HEK293 (cell line): ENCODE data around the gene EDIL3.
A peak's percentile ranks its signal among the peaks of the same experiment; 100 is the strongest.

ENCODE experiments used
- EGR2 ChIP-seq: fragments of 450-650 bp; formaldehyde crosslinking; IDR thresholded peaks from 2 replicates; pipeline ENCODE4 v1.5.1; 2016; ENCODE audit warnings: low read depth, missing biosample characterization, missing genetic modification characterization
- GLIS1 ChIP-seq: fragments of 450-650 bp; formaldehyde crosslinking; IDR thresholded peaks from 2 replicates; pipeline ENCODE4 v1.5.1; 2016; ENCODE audit warnings: missing biosample characterization, missing genetic modification characterization
- OSR2 ChIP-seq: fragments of 450-650 bp; formaldehyde crosslinking; IDR thresholded peaks from 2 replicates; pipeline ENCODE4 v1.5.1; 2016; ENCODE audit warnings: missing biosample characterization, missing genetic modification characterization
- SETDB1 ChIP-seq: IDR thresholded peaks from one replicate; pipeline ENCODE4 v1.6.1; 2017; ENCODE audit warnings: mild to moderate bottlenecking, low read length, moderate library complexity, mixed read lengths; ENCODE audit not compliant: insufficient read length
- SP7 ChIP-seq: fragments of 450-650 bp; formaldehyde crosslinking; IDR thresholded peaks from 2 replicates; pipeline ENCODE4 v1.5.1; 2016; ENCODE audit warnings: missing biosample characterization, missing genetic modification characterization
- WT1 ChIP-seq: fragments of 450-650 bp; formaldehyde crosslinking; IDR thresholded peaks from 2 replicates; pipeline ENCODE4 v1.5.1; 2016; ENCODE audit warnings: missing biosample characterization, missing genetic modification characterization
- YY2 ChIP-seq: fragments of 450-650 bp; formaldehyde crosslinking; IDR thresholded peaks from 2 replicates; pipeline ENCODE4 v1.5.1; 2016; ENCODE audit warnings: missing biosample characterization, missing genetic modification characterization
- ZFP37 ChIP-seq: fragments of 450-650 bp; formaldehyde crosslinking; IDR thresholded peaks from 2 replicates; pipeline ENCODE4 v1.5.1; 2016; ENCODE audit warnings: missing biosample characterization, missing genetic modification characterization
- ZNF10 ChIP-seq: fragments of 450-650 bp; formaldehyde crosslinking; IDR thresholded peaks from 2 replicates; pipeline ENCODE4 v1.5.1; 2017; ENCODE audit warnings: missing biosample characterization, missing genetic modification characterization
- ZNF146 ChIP-seq: fragments of 450-650 bp; formaldehyde crosslinking; IDR thresholded peaks from 2 replicates; pipeline ENCODE4 v1.5.1; 2016; ENCODE audit warnings: missing biosample characterization, missing genetic modification characterization
- ZNF184 ChIP-seq: fragments of 450-650 bp; IDR thresholded peaks from 2 replicates; pipeline ENCODE4 v1.5.1; 2018; ENCODE audit warnings: missing biosample characterization, mild to moderate bottlenecking, missing genetic modification characterization
- ZNF23 ChIP-seq: fragments of 450-650 bp; formaldehyde crosslinking; IDR thresholded peaks from 2 replicates; pipeline ENCODE4 v1.5.1; 2016; ENCODE audit warnings: missing biosample characterization, missing genetic modification characterization, borderline replicate concordance
- ZNF37A ChIP-seq: fragments of 450-650 bp; IDR thresholded peaks from 2 replicates; pipeline ENCODE4 v1.5.1; 2018; ENCODE audit warnings: missing biosample characterization, missing genetic modification characterization
- ZNF416 ChIP-seq: fragments of 450-650 bp; formaldehyde crosslinking; IDR thresholded peaks from 2 replicates; pipeline ENCODE4 v1.5.1; 2016; ENCODE audit warnings: missing biosample characterization, missing genetic modification characterization
- ZNF433 ChIP-seq: fragments of 450-650 bp; formaldehyde crosslinking; IDR thresholded peaks from 2 replicates; pipeline ENCODE4 v1.5.1; 2016; ENCODE audit warnings: missing biosample characterization, missing genetic modification characterization, low read depth
- ZNF561 ChIP-seq: fragments of 450-650 bp; IDR thresholded peaks from 2 replicates; pipeline ENCODE4 v1.5.1; 2018; ENCODE audit warnings: missing biosample characterization, missing genetic modification characterization, borderline replicate concordance
- ZNF623 ChIP-seq: fragments of 450-650 bp; formaldehyde crosslinking; IDR thresholded peaks from 2 replicates; pipeline ENCODE4 v1.5.1; 2016; ENCODE audit warnings: missing biosample characterization, missing genetic modification characterization
- ZNF629 ChIP-seq: fragments of 450-650 bp; formaldehyde crosslinking; IDR thresholded peaks from 2 replicates; pipeline ENCODE4 v1.5.1; 2017; ENCODE audit warnings: missing biosample characterization, missing genetic modification characterization
- ZNF76 ChIP-seq: fragments of 450-650 bp; formaldehyde crosslinking; IDR thresholded peaks from 2 replicates; pipeline ENCODE4; 2016; ENCODE audit warnings: low read depth, missing biosample characterization, missing genetic modification characterization, borderline replicate concordance
- TF ChIP-seq, protein P1 (sequence below): fragments of 450-650 bp; formaldehyde crosslinking; IDR thresholded peaks from 2 replicates; pipeline ENCODE4 v1.5.0; 2017; ENCODE audit warnings: missing biosample characterization, missing genetic modification characterization, borderline replicate concordance
- TF ChIP-seq, protein P2 (sequence below): fragments of 450-650 bp; formaldehyde crosslinking; IDR thresholded peaks from 2 replicates; pipeline ENCODE4 v1.5.1; 2016; ENCODE audit warnings: missing biosample characterization, missing genetic modification characterization, low read depth
- TF ChIP-seq, protein P3 (sequence below): fragments of 450-650 bp; formaldehyde crosslinking; IDR thresholded peaks from 2 replicates; pipeline ENCODE4 v1.5.1; 2016; ENCODE audit warnings: missing biosample characterization, missing genetic modification characterization
- TF ChIP-seq, protein P4 (sequence below): fragments of 450-650 bp; formaldehyde crosslinking; IDR thresholded peaks from 2 replicates; pipeline ENCODE4 v1.5.1; 2016; ENCODE audit warnings: missing biosample characterization, missing genetic modification characterization
- TF ChIP-seq, protein P5 (sequence below): fragments of 450-650 bp; formaldehyde crosslinking; IDR thresholded peaks from 2 replicates; pipeline ENCODE4 v1.5.1; 2016; ENCODE audit warnings: missing biosample characterization, missing genetic modification characterization
- TF ChIP-seq, protein P6 (sequence below): fragments of 450-650 bp; formaldehyde crosslinking; conservative IDR thresholded peaks from 2 replicates; pipeline ENCODE4 v1.5.1; 2016; ENCODE audit warnings: low read depth, missing biosample characterization, missing genetic modification characterization

EDIL3 gene

DNA sequence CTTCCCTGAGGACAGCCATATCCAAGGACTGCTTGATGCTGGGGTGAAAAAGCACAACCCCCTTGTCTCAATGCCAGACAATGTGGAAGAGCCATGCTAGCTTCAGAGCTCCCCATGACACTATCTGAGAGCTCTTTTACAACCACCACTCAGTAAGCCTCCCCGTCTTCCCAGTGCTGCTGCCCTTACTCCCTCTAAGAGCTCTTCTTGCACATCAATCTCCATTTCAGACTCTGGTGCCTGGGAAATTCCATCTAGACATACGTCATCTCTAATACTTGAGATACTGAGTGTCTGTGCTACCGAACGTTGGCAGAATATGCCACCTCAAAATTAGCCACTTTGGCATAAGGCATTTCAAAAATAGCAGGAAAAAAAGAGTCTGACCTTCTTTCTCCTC lies 94.5 kb downstream of the EDIL3 start (continued):
- TF ChIP-seq, protein P1, sequence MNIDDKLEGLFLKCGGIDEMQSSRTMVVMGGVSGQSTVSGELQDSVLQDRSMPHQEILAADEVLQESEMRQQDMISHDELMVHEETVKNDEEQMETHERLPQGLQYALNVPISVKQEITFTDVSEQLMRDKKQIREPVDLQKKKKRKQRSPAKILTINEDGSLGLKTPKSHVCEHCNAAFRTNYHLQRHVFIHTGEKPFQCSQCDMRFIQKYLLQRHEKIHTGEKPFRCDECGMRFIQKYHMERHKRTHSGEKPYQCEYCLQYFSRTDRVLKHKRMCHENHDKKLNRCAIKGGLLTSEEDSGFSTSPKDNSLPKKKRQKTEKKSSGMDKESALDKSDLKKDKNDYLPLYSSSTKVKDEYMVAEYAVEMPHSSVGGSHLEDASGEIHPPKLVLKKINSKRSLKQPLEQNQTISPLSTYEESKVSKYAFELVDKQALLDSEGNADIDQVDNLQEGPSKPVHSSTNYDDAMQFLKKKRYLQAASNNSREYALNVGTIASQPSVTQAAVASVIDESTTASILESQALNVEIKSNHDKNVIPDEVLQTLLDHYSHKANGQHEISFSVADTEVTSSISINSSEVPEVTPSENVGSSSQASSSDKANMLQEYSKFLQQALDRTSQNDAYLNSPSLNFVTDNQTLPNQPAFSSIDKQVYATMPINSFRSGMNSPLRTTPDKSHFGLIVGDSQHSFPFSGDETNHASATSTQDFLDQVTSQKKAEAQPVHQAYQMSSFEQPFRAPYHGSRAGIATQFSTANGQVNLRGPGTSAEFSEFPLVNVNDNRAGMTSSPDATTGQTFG = no peak
- TF ChIP-seq, protein P2, sequence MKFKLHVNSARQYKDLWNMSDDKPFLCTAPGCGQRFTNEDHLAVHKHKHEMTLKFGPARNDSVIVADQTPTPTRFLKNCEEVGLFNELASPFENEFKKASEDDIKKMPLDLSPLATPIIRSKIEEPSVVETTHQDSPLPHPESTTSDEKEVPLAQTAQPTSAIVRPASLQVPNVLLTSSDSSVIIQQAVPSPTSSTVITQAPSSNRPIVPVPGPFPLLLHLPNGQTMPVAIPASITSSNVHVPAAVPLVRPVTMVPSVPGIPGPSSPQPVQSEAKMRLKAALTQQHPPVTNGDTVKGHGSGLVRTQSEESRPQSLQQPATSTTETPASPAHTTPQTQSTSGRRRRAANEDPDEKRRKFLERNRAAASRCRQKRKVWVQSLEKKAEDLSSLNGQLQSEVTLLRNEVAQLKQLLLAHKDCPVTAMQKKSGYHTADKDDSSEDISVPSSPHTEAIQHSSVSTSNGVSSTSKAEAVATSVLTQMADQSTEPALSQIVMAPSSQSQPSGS (tag by site-specific recombination) = peak; percentile 94
- TF ChIP-seq, protein P3, sequence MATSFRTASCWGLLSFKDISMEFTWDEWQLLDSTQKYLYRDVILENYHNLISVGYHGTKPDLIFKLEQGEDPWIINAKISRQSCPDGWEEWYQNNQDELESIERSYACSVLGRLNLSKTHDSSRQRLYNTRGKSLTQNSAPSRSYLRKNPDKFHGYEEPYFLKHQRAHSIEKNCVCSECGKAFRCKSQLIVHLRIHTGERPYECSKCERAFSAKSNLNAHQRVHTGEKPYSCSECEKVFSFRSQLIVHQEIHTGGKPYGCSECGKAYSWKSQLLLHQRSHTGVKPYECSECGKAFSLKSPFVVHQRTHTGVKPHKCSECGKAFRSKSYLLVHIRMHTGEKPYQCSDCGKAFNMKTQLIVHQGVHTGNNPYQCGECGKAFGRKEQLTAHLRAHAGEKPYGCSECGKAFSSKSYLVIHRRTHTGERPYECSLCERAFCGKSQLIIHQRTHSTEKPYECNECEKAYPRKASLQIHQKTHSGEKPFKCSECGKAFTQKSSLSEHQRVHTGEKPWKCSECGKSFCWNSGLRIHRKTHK (tag by site-specific recombination) = no peak
- TF ChIP-seq ZNF433 (tag by site-specific recombination) (no peak), ZFP37 (tag by site-specific recombination) (peak; percentile 59), EGR2 (tag by site-specific recombination) (no peak), SP7 (tag by site-specific recombination) (peak; percentile 80), WT1 (peak; percentile 91), ZNF146 (tag by site-specific recombination) (no peak), OSR2 (tag by site-specific recombination) (peak; percentile 83), GLIS1 (no peak), ZNF623 (tag by site-specific recombination) (no peak), ZNF561 (peak; percentile 73), ZNF23 (no peak), SETDB1 (no peak), ZNF416 (no peak), ZNF629 (tag by site-specific recombination) (peak; percentile 74), YY2 (no peak), ZNF37A (tag by site-specific recombination) (no peak), ZNF10 (tag by site-specific recombination) (no peak), ZNF76 (peak; percentile 65; the same call in 1 of the 2 replicates), ZNF184 (no peak)
- TF ChIP-seq, protein P4, sequence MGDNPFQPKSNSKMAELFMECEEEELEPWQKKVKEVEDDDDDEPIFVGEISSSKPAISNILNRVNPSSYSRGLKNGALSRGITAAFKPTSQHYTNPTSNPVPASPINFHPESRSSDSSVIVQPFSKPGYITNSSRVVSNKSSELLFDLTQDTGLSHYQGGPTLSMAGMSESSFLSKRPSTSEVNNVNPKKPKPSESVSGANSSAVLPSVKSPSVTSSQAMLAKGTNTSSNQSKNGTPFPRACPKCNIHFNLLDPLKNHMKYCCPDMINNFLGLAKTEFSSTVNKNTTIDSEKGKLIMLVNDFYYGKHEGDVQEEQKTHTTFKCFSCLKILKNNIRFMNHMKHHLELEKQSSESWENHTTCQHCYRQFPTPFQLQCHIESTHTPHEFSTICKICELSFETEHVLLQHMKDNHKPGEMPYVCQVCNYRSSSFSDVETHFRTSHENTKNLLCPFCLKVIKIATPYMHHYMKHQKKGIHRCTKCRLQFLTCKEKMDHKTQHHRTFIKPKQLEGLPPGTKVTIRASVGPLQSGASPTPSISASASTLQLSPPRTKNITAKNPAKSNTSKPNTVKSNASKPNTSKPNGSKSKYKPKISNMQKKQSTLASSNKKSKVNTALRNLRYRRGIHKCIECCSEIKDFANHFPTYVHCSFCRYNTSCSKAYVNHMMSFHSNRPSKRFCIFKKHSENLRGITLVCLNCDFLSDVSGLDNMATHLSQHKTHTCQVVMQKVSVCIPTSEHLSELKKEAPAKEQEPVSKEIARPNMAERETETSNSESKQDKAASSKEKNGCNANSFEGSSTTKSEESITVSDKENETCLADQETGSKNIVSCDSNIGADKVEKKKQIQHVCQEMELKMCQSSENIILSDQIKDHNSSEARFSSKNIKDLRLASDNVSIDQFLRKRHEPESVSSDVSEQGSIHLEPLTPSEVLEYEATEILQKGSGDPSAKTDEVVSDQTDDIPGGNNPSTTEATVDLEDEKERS (tag by site-specific recombination) = no peak
- TF ChIP-seq, protein P5, sequence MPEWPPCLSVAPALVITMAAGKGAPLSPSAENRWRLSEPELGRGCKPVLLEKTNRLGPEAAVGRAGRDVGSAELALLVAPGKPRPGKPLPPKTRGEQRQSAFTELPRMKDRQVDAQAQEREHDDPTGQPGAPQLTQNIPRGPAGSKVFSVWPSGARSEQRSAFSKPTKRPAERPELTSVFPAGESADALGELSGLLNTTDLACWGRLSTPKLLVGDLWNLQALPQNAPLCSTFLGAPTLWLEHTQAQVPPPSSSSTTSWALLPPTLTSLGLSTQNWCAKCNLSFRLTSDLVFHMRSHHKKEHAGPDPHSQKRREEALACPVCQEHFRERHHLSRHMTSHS (tag by site-specific recombination) = no peak
- TF ChIP-seq, protein P6, sequence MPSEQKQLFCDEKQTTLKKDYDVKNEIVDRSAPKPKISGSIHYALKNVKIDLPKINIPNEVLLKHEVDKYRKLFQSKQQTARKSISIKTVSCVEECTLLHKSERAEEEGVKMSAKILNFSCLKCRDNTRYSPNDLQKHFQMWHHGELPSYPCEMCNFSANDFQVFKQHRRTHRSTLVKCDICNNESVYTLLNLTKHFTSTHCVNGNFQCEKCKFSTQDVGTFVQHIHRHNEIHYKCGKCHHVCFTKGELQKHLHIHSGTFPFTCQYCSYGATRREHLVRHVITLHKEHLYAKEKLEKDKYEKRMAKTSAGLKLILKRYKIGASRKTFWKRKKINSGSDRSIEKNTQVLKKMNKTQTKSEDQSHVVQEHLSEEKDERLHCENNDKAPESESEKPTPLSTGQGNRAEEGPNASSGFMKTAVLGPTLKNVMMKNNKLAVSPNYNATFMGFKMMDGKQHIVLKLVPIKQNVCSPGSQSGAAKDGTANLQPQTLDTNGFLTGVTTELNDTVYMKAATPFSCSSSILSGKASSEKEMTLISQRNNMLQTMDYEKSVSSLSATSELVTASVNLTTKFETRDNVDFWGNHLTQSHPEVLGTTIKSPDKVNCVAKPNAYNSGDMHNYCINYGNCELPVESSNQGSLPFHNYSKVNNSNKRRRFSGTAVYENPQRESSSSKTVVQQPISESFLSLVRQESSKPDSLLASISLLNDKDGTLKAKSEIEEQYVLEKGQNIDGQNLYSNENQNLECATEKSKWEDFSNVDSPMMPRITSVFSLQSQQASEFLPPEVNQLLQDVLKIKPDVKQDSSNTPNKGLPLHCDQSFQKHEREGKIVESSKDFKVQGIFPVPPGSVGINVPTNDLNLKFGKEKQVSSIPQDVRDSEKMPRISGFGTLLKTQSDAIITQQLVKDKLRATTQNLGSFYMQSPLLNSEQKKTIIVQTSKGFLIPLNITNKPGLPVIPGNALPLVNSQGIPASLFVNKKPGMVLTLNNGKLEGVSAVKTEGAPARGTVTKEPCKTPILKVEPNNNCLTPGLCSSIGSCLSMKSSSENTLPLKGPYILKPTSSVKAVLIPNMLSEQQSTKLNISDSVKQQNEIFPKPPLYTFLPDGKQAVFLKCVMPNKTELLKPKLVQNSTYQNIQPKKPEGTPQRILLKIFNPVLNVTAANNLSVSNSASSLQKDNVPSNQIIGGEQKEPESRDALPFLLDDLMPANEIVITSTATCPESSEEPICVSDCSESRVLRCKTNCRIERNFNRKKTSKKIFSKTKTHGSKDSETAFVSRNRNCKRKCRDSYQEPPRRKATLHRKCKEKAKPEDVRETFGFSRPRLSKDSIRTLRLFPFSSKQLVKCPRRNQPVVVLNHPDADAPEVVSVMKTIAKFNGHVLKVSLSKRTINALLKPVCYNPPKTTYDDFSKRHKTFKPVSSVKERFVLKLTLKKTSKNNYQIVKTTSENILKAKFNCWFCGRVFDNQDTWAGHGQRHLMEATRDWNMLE = no peak
- TF ChIP-seq, all 188 proteins: peak for 28
